HepG2 (cell line): Measurements from ENCODE around the gene SIRPA. TPM values are rescaled to one million over a fixed set of nuclear protein-coding genes. Genes with fewer than 3 reads are reported as not detected.

ENCODE experiments used
- ATAC-seq: fragments of 200-7000 bp; cut with Tn5 transposase; 3 replicates; pipeline ENCODE4 v1.9.1; 2020; ENCODE audit warnings: mild to moderate bottlenecking, moderate library complexity
- BruUV-seq: library from RNA; stranded (reverse); fragments of 400-500 nt; replicated peaks from 2 replicates; lab custom pipeline; 2021; lab: Mats Ljungman, UMichigan
- CTCF ChIA-PET: fragments of 300-600 bp; formaldehyde crosslinking; extraction: SDS; loops from one replicate; lab custom pipeline; 2021; ENCODE audit warnings: low total read pairs, inconsistent platforms, low intra/inter-chr PET ratio; lab: Yijun Ruan, JAX
- POLR2A ChIA-PET: fragments of 350-600 bp; sonication (Branson Sonifier 250); formaldehyde crosslinking; loops from one replicate; lab custom pipeline; 2020; ENCODE audit warnings: antibody characterized with exemption, inconsistent platforms; lab: Yijun Ruan, JAX
- DNase-seq: peaks from one replicate; pipeline ENCODE4 v3.0.0-alpha.2; 2015; ENCODE audit warnings: low spot score
- FAIRE-seq: peaks from 3 replicates; lab custom pipeline; 2011; peaks lifted over from hg19 to GRCh38; lab: Jason Lieb, UNC
- H2AFZ ChIP-seq: one replicate; pipeline ENCODE4 v1.6.1; 2011; ENCODE audit warnings: low read length, inconsistent platforms
- H3K27ac ChIP-seq: fragments of 300-600 bp; 3 replicates; pipeline ENCODE4 v1.8.0; 2011; ENCODE audit warnings: mixed run types, mild to moderate bottlenecking, mixed read lengths, low read length, inconsistent platforms; ENCODE audit not compliant: insufficient read depth; ENCODE audit errors: extremely low read length
- H3K27me3 ChIP-seq, 2 experiments: fragments of 200-600 bp in 1 of 2; 2 replicates in 1 of 2; 3 replicates in 1 of 2; pipeline versions ENCODE4 v1.6.0 to v1.8.0; 2011; ENCODE audit warnings: low read length in 2 of 2, mild to moderate bottlenecking in 2 of 2, moderate library complexity in 2 of 2, inconsistent platforms in 1 of 2; ENCODE audit not compliant: insufficient read depth in 2 of 2, control insufficient read depth in 1 of 2
- H3K36me3 ChIP-seq, 2 experiments: fragments of 200-600 bp in 1 of 2; replicated peaks in 1 of 2; 2 replicates in 1 of 2; 3 replicates in 1 of 2; pipeline versions ENCODE4 v1.5.1 to v1.8.0; 2011; ENCODE audit warnings: low read length in 2 of 2, inconsistent platforms in 1 of 2; ENCODE audit not compliant: insufficient read depth in 2 of 2, control insufficient read depth in 1 of 2
- H3K4me1 ChIP-seq: 2 replicates; pipeline ENCODE4 v1.5.1; 2012; ENCODE audit warnings: low read length, inconsistent platforms; ENCODE audit not compliant: insufficient read depth
- H3K4me2 ChIP-seq: 2 replicates; pipeline ENCODE4 v1.6.0; 2011; ENCODE audit warnings: low read depth, low read length, inconsistent platforms
- H3K4me3 ChIP-seq, 3 experiments: fragments of 200-600 bp in 1 of 3; sonication (generic), shearing (Covaris generic) in 1 of 3; replicated peaks in 1 of 3; 2 replicates each; pipeline ENCODE4 v1.5.1; 2011 to 2016; ENCODE audit warnings: low read length in 3 of 3, inconsistent platforms in 2 of 3, low read depth in 2 of 3, mild to moderate bottlenecking in 2 of 3, control low read depth in 1 of 3, mixed read lengths in 1 of 3; ENCODE audit not compliant: insufficient read depth in 1 of 3
- H3K79me2 ChIP-seq: one replicate; pipeline ENCODE4 v1.6.1; 2011; ENCODE audit warnings: low read length, inconsistent platforms; ENCODE audit not compliant: insufficient read depth
- H3K9ac ChIP-seq: 2 replicates; pipeline ENCODE4 v1.6.0; 2011; ENCODE audit warnings: mild to moderate bottlenecking, low read depth, low read length, inconsistent platforms; ENCODE audit not compliant: insufficient read depth
- H3K9me3 ChIP-seq: 2 replicates; pipeline ENCODE4 v1.5.1; 2012; ENCODE audit warnings: mild to moderate bottlenecking, low read length
- H4K20me1 ChIP-seq: 2 replicates; pipeline ENCODE4 v1.6.0; 2011; ENCODE audit warnings: inconsistent platforms, mild to moderate bottlenecking, low read length, moderate library complexity; ENCODE audit not compliant: insufficient read depth
- CBX1 ChIP-seq: IDR thresholded peaks from one replicate; pipeline ENCODE4 v1.6.1; 2016; ENCODE audit warnings: antibody characterized with exemption, low read depth
- DPF2 ChIP-seq: sonication (generic); formaldehyde crosslinking; IDR thresholded peaks from 2 replicates; pipeline ENCODE4 v1.4.0; 2020; ENCODE audit warnings: mild to moderate bottlenecking, low read depth, missing genetic modification reagents, borderline replicate concordance
- FOSL2 ChIP-seq: sonication (generic); formaldehyde crosslinking; IDR thresholded peaks from 2 replicates; pipeline ENCODE4 v1.4.0; 2020; ENCODE audit warnings: missing genetic modification reagents
- MTA3 ChIP-seq: sonication (generic); formaldehyde crosslinking; IDR thresholded peaks from 2 replicates; pipeline ENCODE4 v1.4.0; 2020; ENCODE audit warnings: missing genetic modification reagents
- NAIF1 ChIP-seq: sonication (generic); formaldehyde crosslinking; IDR thresholded peaks from 2 replicates; pipeline ENCODE4 v1.5.0; 2020; ENCODE audit warnings: mild to moderate bottlenecking, missing genetic modification reagents, borderline replicate concordance
- NKX3-1 ChIP-seq: sonication (generic); formaldehyde crosslinking; IDR thresholded peaks from 2 replicates; pipeline ENCODE4 v1.5.0; 2020; ENCODE audit warnings: missing genetic modification reagents
- SMAD1 ChIP-seq: sonication (generic); formaldehyde crosslinking; IDR thresholded peaks from 2 replicates; pipeline ENCODE4 v1.4.0; 2020; ENCODE audit warnings: missing genetic modification reagents, low read depth, mild to moderate bottlenecking, borderline replicate concordance
- SNRNP70 ChIP-seq: fragments of 200-400 bp; formaldehyde crosslinking; IDR thresholded peaks from 2 replicates; pipeline ENCODE4 v1.6.1; 2017; ENCODE audit warnings: mild to moderate bottlenecking, low read depth, low read length, moderate library complexity
- USF2 ChIP-seq, 2 experiments: sonication (generic) in 1 of 2; formaldehyde crosslinking in 1 of 2; IDR thresholded peaks; 2 replicates each; pipeline versions ENCODE4 v1.5.1 to v1.6.1; 2011 to 2020; ENCODE audit warnings: borderline replicate concordance in 1 of 2, low read depth in 1 of 2, low read length in 1 of 2, mild to moderate bottlenecking in 1 of 2, missing genetic modification reagents in 1 of 2, moderate library complexity in 1 of 2
- ZBTB42 ChIP-seq: sonication (generic); formaldehyde crosslinking; IDR thresholded peaks from 2 replicates; pipeline ENCODE4 v1.5.0; 2020; ENCODE audit warnings: mild to moderate bottlenecking, missing genetic modification reagents
- ZFP62 ChIP-seq: sonication (generic); formaldehyde crosslinking; IDR thresholded peaks from 2 replicates; pipeline ENCODE4 v1.4.0; 2020; ENCODE audit warnings: missing genetic modification reagents
- ZNF761 ChIP-seq: sonication (generic); formaldehyde crosslinking; conservative IDR thresholded peaks from 2 replicates; pipeline ENCODE4 v1.4.0; 2020; ENCODE audit warnings: mild to moderate bottlenecking, missing genetic modification reagents
- ZNF800 ChIP-seq: sonication (generic); formaldehyde crosslinking; IDR thresholded peaks from 2 replicates; pipeline ENCODE4 v1.4.0; 2020; ENCODE audit warnings: missing genetic modification reagents
- ZNF83 ChIP-seq: sonication (generic); formaldehyde crosslinking; IDR thresholded peaks from 2 replicates; pipeline ENCODE4 v1.4.0; 2020; ENCODE audit warnings: missing genetic modification reagents, mild to moderate bottlenecking, borderline replicate concordance
- WGBS: methylation state at CpG from one replicate; pipeline ENCODE4 v1.1.6; 2017; ENCODE audit warnings: low lambda C conversion rate; 5-methylcytosine and 5-hydroxymethylcytosine counted together
- in situ Hi-C: cut with HindIII; loops from 2 replicates; pipeline ENCODE4 v1.10.0; 2017; ENCODE audit warnings: low pct_unique_long_range_greater_than_20kb; ENCODE audit not compliant: extremely low pct_ligation_motif_present
- intact Hi-C: fragments of 100-400 bp; cut with micrococcal nuclease; formaldehyde crosslinking; loops from one replicate; pipeline ENCODE4 v1.10.0; 2022; ENCODE audit not compliant: unreplicated experiment
- polyA plus RNA-seq, 8 experiments: library from polyadenylated mRNA; depleted of rRNA in 3 of 8; stranded (reverse) in 7 of 8; unstranded in 1 of 8; fragments of >200 nt; fragmentation: Illumina TruSeq in 4 of 8; extraction: Trizol in 4 of 8; gene quantifications; 2 replicates each; pipeline versions ENCODE4 v1.2.1 to v1.2.3, GENCODE V29; 2011 to 2016; ENCODE audit warnings: low read depth in 4 of 8, missing spikeins in 1 of 8, mixed read lengths in 1 of 8; ENCODE audit not compliant: insufficient read depth in 1 of 8
- total RNA-seq, 5 experiments: library from RNA; depleted of rRNA; stranded (reverse); fragments of >200 nt; fragmentation: Illumina TruSeq; extraction: Trizol; gene quantifications; 2 replicates each; pipeline ENCODE4 v1.2.3, GENCODE V29; 2016; ENCODE audit warnings: low read depth in 1 of 5
- TF ChIP-seq, protein P1 (sequence below): sonication (generic); formaldehyde crosslinking; IDR thresholded peaks from 2 replicates; pipeline ENCODE4 v1.4.0; 2020; ENCODE audit warnings: mild to moderate bottlenecking, low read depth, missing genetic modification reagents

The SIRPA gene
- total and polyA plus RNA-seq, 2 of the 13 experiments (the other 11 are each of a cell fraction or from before 2014, with no cell fraction given), result 7.2 to 17.6 TPM

- Histone ChIP-seq H3K27ac (no peak overlapping the region), H3K4me2 (no peak overlapping the region), H3K4me3 (no peak overlapping the region), H3K4me1 (no peaks in the 10 kb centered on the region), H4K20me1 (no peaks in the 10 kb centered on the region), H3K9me3 (no peaks in the 10 kb centered on the region), H3K79me2 (no peaks in the 10 kb centered on the region), H2AFZ (no peak overlapping the region), H3K27me3 (peaks cover 1 to 39% of the 10 kb centered on the region in 2 experiments; a peak in 3 of 5 replicates), H3K36me3 (no peaks in the 10 kb centered on the region), H3K9ac (no peak overlapping the region)
- ATAC-seq (no peak; the same call in 2 of the 3 replicates), DNase-seq (no peak), FAIRE-seq (no peak)
- in situ Hi-C loops (no loop called here), intact Hi-C loops (no loop called here)
- TF ChIP-seq ZNF761 (CRISPR knock-in tag), result no peak
- no peak for TF ChIP-seq ZFP62 (CRISPR knock-in tag)
- TF ChIP-seq FOSL2 (CRISPR knock-in tag), result no peak
- no peak for TF ChIP-seq SNRNP70
- TF ChIP-seq NKX3-1, result no peak
- TF ChIP-seq MTA3 (CRISPR knock-in tag), result no peak
- TF ChIP-seq CBX1, result no peak
- TF ChIP-seq DPF2 (CRISPR knock-in tag), result no peak
- TF ChIP-seq, protein P1, sequence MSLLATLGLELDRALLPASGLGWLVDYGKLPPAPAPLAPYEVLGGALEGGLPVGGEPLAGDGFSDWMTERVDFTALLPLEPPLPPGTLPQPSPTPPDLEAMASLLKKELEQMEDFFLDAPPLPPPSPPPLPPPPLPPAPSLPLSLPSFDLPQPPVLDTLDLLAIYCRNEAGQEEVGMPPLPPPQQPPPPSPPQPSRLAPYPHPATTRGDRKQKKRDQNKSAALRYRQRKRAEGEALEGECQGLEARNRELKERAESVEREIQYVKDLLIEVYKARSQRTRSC (CRISPR knock-in tag), result no peak
- TF ChIP-seq ZBTB42 (CRISPR knock-in tag), result no peak
- no peak for TF ChIP-seq ZNF83 (CRISPR knock-in tag)
- no peak for TF ChIP-seq NAIF1 (CRISPR knock-in tag)
- TF ChIP-seq ZNF800 (CRISPR knock-in tag), result no peak
- no peak for TF ChIP-seq USF2 (IDR thresholded peaks at IDR 0.05; ENCODE audit: low read depth, low read length)
- TF ChIP-seq USF2 (CRISPR knock-in tag; IDR thresholded peaks at IDR 0.05; ENCODE audit: borderline replicate concordance), result no peak
- TF ChIP-seq SMAD1 (CRISPR knock-in tag), result no peak
- ChIA-PET CTCF (no interaction called here), POLR2A (no interaction called here)
- WGBS, result 0% methylated on average over 4 of the region's 4 CpGs
- no TSS peak for BruUV-seq
Observed at GRCh38 chr20:1983301-1983700, 88.1 kb downstream of the SIRPA start.
